NCI-H82 treated with DMSO at 0.1 percent for 48 hours (cell line): ENCODE results near the gene DBH.
"Not testable (repeated sequence)": the region's sequence is repeated elsewhere in the genome, so short reads cannot be mapped to it uniquely, and the experiment has no call there.

Experiments
- DNase-seq: peaks from one replicate; lab custom pipeline; 2025; ENCODE audit not compliant: unreplicated experiment; lab: John Stamatoyannopoulos, UW

The DBH gene

DNA sequence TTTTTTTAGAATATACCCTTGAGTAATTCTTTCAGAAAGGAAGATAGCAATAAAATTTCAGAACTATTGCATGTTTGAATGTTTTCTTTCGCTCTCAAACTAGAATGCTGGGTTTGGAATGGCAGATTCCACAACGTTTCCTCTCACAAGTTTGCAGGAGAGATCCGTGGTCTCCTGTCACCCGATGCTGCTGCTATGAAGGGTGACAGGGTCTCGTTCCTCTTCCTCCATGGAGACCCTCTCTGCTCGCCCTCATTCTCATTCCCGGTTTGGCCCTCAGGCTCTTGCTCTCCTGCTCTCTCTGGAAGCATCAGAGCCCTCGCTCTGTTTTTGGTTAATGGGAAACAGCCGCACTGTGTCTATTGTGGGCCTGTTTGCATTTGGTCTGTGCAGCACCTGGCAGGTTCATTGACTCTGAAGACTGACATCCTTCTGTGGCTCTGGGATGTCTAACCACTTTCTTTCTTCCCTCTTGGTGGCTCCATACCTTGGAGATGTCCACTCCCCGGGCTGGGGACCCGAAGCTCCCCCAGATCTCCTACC lies 14.4 kb upstream of the DBH start:
- no peak for DNase-seq

DNA sequence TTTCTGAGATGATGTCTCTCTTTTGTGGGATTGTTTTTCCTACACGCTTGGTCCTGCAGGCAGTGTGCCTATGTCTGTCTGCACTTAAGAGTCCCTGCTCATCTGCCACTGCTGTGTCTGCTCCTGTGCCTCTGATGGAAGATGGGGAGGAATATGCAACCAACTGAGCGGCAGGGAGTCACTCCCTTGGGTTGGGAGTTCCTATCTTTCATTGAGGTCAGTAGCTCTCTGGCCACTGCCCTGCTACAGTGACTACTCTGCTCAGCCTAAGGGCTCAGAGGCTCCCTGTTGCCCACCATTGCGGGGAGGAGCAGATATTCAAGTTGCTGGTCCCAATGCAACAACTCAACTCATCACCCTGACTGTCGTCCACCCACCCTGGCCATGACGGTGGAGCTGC lies 13.6 kb upstream of the DBH start:
- DNase-seq = no peak

DNA sequence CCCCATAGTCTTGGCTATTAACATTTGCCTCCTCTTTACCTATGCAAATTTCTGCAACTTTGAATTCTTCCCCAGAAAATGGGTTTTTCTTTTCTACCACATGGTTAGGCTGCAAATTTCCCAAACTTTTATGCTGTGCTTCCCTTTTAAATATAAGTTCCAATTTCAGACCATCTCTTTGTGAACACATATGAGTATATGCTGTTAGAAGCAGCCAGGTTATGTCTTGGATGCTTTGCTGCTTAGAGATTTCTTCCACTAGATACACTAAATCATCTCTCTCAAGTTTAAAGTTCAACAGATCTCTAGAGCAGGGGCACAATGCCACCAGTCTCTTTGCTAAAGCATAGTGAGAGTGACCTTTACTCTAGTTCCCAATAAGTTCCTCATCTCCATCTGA lies 10.2 kb upstream of the DBH start:
- not testable (repeated sequence) for DNase-seq

DNA sequence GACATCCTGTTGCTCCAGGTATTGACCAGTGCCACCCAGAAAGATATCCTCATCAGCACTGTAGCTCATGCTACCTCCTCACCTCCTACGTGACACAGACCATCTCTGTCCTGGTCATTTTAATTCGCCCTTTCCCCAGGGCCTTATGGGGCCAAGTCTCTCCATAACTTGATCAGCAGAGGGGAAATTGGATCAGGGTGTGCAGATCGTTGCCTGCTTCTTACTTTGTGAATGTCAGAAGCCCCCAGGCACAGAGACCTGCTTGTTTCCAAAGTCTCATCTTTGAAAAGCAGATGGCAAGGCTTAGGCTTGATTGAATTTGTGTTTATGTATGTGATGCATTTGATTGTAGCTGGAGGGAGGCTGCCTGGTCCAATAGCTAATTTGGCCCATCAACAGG lies 8.8 kb upstream of the DBH start:
- no peak for DNase-seq

DNA sequence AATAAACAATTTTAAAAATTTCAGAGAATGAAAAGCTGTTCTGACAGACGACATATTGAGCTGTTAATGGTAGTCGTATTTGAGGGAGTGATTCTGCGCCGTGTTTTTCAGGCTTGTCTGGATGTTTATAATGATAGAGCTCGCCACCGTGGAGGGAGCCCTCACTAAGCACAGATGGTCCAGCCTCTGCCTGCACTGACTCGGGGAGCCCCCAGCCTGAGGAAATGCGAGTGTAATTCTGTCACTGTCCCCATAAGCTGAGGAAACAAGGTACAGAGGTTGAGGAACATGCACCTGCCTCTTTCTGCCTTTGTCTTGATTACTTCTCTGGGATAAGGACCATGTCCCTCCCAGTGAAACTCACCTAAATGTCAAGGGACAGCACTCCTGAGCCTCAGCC lies 7.4 kb upstream of the DBH start:
- DNase-seq = no peak

DNA sequence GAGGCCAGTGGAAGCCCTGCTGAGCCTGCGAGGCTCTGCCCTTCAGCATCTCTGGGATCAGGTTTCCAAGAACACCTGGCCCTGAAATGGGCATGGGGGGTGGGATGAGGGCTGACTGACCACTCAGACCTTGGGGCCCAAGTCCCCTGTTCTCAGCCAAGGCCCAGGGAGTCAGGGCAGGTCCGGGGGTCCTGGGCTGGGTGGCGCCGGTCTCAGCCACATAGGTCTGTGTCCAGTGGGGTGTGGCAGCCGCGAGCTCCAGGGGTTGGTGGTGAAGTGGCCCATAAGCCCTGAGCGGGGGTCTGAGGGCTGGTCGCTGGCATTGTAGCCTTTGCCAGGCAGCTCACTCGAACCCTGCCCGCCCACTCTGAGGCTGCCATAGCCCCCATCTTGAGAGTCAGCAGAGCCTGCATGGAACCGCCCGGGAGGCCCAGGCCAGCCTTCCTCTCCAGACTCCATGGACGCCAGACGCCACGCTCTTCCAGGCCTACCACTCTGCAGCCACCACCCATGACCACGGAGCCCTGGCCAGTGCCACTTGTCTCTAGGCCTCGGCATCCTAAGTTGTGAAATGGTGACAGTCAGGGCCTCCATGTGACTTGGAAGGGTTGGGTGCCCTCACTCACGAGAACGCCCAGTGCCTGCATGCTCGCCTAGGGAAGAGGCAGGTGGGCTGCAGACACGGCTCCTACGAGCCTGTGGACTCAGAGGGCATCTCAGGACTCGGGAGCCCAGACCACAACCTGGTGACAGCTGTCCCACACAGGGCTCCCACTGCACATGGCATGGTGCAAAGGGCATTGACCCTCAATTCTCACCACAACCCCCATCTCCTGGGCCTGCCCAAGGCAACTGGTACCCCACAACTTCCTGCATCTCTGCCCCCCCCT lies 6.7 kb upstream of the DBH start:
- DNase-seq = no peak

DNA sequence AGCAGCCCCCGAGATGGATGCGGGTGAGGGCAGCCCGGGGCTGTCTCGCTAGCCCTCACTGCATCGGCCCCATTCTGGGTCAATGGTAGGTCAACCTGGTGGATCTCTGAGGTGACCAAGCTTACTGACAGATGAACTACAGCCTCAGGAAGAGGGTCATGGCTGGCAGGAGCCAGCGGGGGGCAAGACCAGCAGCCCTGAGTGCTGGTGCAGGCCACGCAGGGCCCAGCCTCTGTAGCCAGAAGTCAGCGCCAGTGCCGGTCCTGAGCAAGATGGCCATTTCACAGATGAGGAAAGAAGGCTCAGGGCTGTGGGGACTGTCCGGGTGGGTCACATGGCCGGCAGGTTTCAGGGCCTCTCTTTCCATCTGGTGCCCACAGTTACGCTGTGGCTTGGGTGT lies 5.1 kb upstream of the DBH start:
- DNase-seq = no peak

DNA sequence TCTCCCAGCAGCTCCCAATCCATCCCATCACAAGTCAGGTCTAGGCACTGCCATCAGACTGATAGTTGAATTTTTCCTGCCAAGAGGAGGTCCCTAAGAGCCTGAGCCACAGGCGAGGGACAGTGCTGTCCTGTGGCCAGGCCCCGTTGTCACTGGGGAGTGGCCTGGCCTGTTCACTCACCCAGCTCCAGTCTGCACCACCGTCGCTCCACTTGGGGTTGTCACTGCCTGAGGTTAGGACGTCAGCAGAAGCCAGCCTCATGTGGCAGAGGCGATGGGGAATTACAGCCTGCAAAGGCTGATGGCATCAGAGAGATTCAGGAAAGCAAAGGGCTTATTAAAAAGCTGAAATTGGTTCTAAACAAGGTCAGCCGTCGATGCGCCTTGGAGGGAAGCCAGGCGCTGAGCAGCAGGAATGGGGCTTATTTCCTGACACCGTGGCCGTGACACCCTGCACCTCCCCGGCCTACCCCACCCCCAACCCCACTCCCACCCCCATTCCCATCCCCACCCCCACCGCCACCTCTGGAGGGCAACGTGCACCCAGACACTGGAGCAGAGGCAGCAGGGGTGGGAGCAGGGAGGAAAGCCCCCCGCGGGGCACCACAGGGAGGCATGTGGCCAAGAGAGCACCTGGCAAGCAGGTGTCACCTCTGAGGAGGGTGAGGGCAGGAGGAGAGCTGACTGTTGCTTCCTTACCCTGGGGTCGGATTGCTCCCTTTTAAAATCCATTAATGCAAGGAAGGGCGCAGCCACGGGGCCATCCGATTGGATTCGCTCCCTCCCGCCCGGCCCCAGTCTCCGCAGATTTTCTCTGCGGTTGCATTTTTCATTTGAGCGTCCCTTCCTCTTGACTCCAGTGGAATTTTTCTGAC lies 3.1 kb upstream of the DBH start:
- no peak for DNase-seq

DNA sequence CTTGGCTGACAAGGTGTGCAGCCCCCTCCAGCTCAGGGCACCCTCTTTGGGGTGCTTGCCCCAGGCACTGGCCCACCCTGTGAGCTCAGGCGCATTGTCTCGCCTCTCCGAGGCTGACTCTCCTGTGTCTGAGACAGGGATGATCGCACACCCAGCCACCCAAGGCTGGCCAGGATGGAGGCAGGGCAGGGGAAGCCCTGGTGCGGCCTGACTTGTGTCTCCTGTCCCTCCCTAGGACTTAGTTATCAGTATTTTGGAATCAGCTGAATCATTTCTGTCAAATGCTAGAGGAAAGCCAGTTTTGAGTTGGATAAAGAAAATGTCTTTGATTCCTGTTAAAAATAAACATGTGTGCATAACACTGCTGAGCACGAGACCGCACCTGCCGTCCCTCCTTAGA lies 2.5 kb upstream of the DBH start:
- no peak for DNase-seq

DNA sequence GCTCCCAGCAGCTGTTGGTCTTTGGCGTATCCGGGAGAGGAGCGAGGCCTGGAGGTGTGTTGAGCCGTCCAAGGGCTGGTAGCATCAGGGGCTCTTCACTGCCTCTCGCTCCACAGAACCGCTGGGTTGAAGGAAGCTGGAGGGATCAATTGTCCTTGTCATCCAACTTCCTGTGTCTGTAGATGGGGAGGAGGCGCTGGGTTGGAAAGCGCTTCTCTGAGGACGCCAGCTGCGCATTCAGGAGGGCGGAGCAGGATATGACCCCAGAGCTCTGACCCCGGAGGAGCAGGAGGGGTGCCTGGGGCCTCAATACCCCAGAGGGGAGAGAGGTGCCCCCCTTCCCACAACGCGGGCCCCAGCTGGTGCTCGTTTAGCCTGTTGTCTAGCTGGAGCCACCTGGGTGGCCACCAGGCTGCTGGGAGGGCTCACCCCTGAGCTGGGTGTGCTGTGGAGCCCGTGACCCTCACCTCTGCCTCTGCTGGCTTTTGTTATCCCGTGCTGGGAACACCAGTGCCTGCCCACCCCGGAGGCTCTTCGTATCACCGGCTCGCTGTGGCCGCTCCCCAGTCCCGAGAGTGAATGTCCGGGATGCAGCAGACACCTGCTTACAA lies 2.0 kb upstream of the DBH start:
- no peak for DNase-seq

DNA sequence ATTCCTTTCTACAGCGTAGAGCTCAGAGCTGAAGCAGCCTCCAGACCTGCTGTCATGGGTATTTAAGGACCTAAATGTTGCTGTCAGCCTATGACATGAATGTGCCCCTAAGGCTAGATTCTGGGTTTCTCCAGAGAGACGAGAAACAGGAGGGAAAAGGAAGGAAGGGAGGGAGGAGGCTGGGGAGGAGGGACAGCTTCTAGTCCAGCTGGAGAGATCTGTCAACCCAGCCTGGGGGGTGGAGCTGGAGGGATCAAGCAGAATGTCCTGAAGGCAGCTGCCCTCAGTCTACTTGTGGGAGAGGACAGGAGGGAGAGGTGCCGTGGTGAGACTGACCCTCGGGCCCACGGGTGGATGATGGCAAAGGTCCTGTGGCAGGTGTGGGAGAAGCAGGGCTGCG lies 1.1 kb upstream of the DBH start:
- DNase-seq = no peak

DNA sequence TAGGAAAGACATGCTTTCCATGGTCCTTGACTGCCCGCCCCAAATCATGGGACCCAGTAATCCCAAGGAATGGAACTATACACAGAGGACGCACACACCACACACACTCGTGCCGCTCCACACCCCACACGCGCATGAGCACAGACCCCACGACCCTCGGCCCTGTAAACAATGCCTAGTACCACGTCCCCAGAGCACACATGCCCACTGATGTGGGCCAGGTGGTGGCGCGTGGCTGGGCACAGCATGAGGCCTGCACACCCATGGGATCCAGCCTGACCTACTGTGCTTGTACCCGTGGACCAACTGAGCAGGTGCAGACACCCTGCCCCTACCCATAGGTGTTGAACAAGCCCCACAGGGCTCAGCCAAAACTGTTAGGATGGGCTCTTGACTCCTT lies 739 bp downstream of the DBH start:
- DNase-seq = no peak

DNA sequence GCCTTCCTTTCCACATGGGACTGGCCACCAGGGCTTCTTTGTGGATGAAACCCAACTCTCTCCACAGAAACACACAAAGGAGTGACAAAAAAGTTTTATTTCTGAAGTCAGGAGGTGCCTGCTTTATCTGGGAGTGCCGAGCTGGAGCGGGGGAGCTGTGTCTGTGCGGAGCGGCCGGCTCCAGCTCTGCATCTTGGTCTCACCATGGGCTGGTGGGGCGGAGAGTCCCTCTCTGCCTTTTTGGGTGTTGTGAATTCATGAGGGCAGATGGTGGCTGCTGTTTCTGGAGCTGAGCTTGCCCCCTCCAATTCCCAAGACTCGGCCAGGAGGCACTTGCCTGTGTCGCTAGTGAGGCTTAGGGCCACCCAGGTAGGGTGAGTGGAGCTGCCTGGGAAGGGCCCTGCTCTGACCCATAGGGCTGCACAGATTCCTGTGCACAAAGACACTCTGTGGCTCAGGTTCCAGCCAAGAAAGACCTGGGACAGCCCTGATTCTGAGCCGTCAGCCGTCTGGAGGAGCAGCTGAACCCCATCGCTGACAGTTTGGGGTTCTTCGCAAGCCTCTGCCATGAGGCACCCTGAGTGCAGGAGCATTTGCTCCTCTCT lies 1.4 kb downstream of the DBH start:
- no peak for DNase-seq

DNA sequence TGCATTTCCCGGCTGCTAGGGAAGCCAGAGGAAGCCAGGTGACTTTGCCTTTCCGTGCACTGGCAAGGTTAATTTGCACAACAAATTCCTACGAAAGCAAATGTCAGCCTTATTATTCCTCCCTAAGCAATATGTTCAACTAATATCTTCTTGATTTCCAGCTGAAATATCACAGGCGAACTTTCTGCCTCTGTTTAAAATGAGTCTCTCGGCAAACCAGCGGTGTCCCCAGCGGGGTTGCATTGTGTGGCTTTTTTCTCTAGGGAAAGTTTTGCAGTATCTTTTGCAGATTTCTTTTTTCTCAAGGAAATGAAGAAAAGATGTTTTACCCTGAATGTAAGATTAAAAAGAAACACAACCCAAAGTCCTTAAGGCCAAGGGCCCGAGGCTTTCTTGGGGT lies 1.9 kb downstream of the DBH start:
- DNase-seq = no peak

DNA sequence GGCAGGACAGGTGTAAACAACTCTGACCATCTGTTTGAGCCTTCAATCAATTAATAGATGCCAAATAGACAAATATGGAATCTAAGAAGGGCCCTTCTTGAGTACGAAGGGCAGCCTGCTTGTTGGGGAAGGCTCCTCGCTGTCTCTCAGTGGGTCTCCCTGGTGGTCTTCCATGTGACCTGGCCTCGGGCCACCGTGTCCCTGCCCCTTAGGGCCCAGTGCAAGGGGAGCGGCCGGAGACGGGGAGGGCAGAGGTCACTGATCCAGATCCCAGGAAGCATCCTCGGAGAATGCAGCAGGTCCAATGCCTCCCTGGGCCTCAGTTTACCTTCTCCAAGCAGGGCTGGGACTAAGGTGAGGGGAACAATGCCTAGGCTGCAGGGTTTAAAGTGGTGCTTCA lies 2.5 kb downstream of the DBH start:
- DNase-seq = no peak

DNA sequence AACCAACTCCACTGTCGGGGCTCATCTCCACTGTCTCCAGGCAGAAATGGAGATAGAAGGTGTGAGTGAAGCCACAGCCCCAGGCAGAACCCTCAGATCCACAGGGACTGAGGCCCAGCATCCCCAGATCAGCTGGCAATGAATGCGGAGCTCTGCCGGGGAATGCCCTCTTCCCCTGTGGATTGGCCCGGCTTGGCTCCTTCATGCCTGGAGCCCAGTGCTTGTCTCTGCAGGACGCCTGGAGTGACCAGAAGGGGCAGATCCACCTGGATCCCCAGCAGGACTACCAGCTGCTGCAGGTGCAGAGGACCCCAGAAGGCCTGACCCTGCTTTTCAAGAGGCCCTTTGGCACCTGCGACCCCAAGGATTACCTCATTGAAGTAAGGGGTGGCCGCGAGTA lies 3.5 kb downstream of the DBH start:
- no peak for DNase-seq

DNA sequence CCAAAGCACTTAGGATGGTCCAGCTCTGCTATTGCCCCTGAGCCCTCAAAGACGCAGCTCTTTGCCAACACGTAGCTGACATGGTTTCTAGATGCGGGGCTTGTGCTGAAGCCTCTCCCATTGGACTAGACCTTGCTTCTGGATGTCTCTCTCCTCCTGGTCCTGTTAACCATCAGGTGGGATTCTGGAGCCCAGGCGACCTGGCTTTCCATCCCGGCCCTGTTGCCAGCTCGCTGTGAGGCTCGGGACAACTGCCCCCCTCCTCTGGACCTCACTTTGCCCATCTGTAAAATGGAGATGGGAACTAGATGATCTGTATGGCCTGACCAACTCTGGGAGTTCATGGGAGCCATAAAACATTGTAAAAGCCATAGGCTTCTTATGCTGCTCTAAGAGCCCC lies 4.0 kb downstream of the DBH start:
- DNase-seq = no peak

DNA sequence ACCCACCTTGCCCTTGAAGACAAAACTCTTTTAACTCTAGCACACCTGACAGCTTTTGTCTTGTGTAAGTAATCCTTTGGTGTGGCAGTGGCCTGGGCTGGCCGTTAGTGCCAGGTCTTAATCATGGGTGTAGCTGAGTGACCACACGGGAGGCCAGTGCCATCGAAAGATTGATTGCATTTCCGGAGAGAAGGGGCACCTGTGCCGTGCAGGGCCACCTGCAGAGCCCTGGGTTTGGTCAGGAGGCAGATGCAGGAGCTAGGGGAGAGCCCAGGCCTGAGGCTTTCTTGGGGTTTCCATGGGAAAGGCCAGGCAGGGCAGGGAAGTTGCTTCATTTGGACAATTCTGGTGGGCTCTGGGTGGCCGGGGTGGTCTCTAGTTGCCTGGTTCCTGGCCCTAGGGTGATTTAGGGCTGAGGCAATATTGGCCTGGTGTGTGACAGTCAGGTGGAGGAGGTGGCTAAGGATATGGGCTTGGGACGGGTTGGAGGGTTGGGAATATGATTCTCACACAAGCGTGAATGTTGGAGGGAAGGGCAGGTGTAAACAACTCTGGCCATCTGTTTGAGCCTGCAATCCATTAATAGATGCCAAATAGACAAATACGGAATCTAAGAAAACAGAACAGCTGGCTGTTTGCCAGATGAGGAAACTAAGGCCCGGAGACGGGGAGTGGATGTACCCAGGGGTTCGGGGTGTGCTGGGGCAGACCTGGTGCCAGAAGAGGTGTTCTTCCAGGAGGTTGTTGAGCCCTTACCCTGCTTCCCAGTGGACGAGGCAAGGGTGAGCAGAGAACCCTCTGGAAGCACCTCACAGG lies 4.6 kb downstream of the DBH start:
- DNase-seq = no peak

DNA sequence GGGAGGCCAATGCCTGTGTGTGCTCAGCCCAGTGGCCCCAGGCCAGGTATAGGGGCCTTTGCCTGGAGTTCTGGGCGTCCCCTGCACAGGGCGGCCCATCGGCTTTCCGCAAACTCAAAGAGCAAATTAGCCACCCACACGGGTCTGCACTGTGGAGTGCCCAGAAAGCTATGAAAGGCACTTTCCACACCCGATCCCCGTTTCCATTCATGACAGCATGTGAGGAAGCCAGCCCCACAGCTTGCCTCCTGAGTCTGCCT lies 5.2 kb downstream of the DBH start:
- DNase-seq = no peak

DNA sequence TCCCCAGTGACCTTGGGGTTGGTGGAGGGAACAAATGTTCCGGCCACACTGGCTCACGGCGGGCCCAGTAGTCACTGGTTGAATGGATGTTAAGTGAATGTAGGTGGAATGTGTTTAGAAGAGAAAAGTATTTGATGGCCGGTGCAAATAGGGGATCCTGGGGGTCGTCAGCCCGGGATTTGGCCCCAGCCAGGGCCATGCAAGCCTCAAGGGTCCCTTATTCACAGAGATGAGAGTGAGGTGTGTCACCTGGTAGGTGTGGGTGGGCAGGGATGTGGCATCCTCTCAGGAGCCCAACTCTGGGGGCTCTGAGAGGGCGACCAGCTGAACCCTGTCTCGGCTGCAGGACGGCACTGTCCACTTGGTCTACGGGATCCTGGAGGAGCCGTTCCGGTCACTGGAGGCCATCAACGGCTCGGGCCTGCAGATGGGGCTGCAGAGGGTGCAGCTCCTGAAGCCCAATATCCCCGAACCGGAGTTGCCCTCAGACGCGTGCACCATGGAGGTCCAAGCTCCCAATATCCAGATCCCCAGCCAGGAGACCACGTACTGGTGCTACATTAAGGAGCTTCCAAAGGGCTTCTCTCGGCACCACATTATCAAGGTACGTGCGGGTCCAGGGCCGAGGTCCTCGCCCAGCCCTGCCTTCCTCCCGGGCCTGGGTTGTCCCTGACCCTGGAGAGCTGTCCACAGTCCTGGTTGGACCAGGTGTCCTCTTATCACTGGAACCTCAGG lies 5.9 kb downstream of the DBH start:
- DNase-seq = no peak
